H1 (cell line): Measurements from ENCODE around the gene ACTL10. TPM values are rescaled to one million over a fixed set of nuclear protein-coding genes. Genes with fewer than 3 reads are reported as not detected.
"Not testable (repeated sequence)": the region's sequence is repeated elsewhere in the genome, so short reads cannot be mapped to it uniquely, and the experiment has no call there.

Experiments
- CTCF ChIA-PET: fragments of 300-600 bp; sonication (Branson Sonifier 250); formaldehyde crosslinking; loops from one replicate; lab custom pipeline; 2021; ENCODE audit not compliant: partially characterized antibody; lab: Charles Lee
- POLR2A ChIA-PET: fragments of 300-600 bp; sonication (Branson Sonifier 250); formaldehyde crosslinking; loops from one replicate; lab custom pipeline; 2021; ENCODE audit warnings: inconsistent platforms; ENCODE audit not compliant: partially characterized antibody; lab: Charles Lee
- DNase-seq, 2 experiments: peaks; one replicate each; pipeline versions ENCODE4 v3.0.0 to v3.0.0-alpha.2; 2010 to 2022; ENCODE audit warnings: low spot score in 2 of 2, low read depth in 1 of 2, mixed read lengths in 1 of 2
- FAIRE-seq: peaks from 2 replicates; lab custom pipeline; 2011; peaks lifted over from hg19 to GRCh38; lab: Jason Lieb, UNC
- H2AFZ ChIP-seq: 2 replicates; pipeline ENCODE4 v1.8.1; 2012; ENCODE audit warnings: low read length, inconsistent platforms
- H2AK5ac ChIP-seq: 2 replicates; pipeline ENCODE4 v1.6.1; 2013; ENCODE audit warnings: low read depth, low read length
- H2BK120ac ChIP-seq: replicated peaks from 2 replicates; pipeline ENCODE3; 2013; ENCODE audit warnings: low read depth, low read length, inconsistent platforms
- H2BK12ac ChIP-seq: 2 replicates; pipeline ENCODE4 v1.6.1; 2013; ENCODE audit warnings: low read depth, low read length
- H2BK15ac ChIP-seq: 2 replicates; pipeline ENCODE4 v1.6.1; 2013; ENCODE audit warnings: low read length
- H2BK20ac ChIP-seq: 2 replicates; pipeline ENCODE4 v1.6.1; 2013; ENCODE audit warnings: low read length
- H2BK5ac ChIP-seq: 2 replicates; pipeline ENCODE4 v1.6.1; 2013; ENCODE audit warnings: low read depth, low read length
- H3K14ac ChIP-seq: 2 replicates; pipeline ENCODE4 v1.6.1; 2013; ENCODE audit warnings: inconsistent platforms; ENCODE audit not compliant: insufficient read length
- H3K18ac ChIP-seq: 2 replicates; pipeline ENCODE4 v1.6.1; 2013; ENCODE audit warnings: low read length; ENCODE audit errors: extremely low read depth
- H3K23ac ChIP-seq: 2 replicates; pipeline ENCODE4 v1.6.1; 2013; ENCODE audit warnings: inconsistent platforms; ENCODE audit not compliant: insufficient read length
- H3K23me2 ChIP-seq: 2 replicates; pipeline ENCODE4 v1.6.1; 2013; ENCODE audit warnings: low read depth, low read length
- H3K27ac ChIP-seq: 2 replicates; pipeline ENCODE4 v1.6.1; 2011; ENCODE audit warnings: low read depth, low read length, inconsistent platforms
- H3K27me3 ChIP-seq, 4 experiments: replicated peaks in 1 of 4; 1 replicate in 1 of 4; 2 replicates in 3 of 4; pipeline versions ENCODE4 v1.6.1 to v1.8.1; 2011 to 2013; ENCODE audit warnings: low read length in 3 of 4, mild to moderate bottlenecking in 3 of 4, inconsistent platforms in 2 of 4, mixed read lengths in 2 of 4, moderate library complexity in 1 of 4; ENCODE audit not compliant: control insufficient read depth in 3 of 4, insufficient read depth in 3 of 4; ENCODE audit errors: extremely low read depth in 1 of 4
- H3K36me3 ChIP-seq, 4 experiments: 2 replicates each; pipeline versions ENCODE4 v1.6.1 to v1.8.1; 2011 to 2013; ENCODE audit warnings: mild to moderate bottlenecking in 4 of 4, low read length in 3 of 4, moderate library complexity in 2 of 4, control low read depth in 1 of 4, inconsistent platforms in 1 of 4; ENCODE audit not compliant: insufficient read depth in 4 of 4, control insufficient read depth in 2 of 4
- H3K4ac ChIP-seq: replicated peaks from 2 replicates; pipeline ENCODE3; 2013; ENCODE audit warnings: low read length, low read depth, mixed read lengths, inconsistent platforms; ENCODE audit not compliant: insufficient read length
- H3K4me1 ChIP-seq, 4 experiments: replicated peaks in 1 of 4; 1 replicate in 1 of 4; 2 replicates in 3 of 4; pipeline versions ENCODE4 v1.6.1 to v1.8.1; 2011 to 2013; ENCODE audit warnings: low read length in 3 of 4, inconsistent platforms in 2 of 4, mixed read lengths in 1 of 4; ENCODE audit not compliant: insufficient read depth in 4 of 4, control insufficient read depth in 3 of 4
- H3K4me2 ChIP-seq, 2 experiments: 2 replicates each; pipeline versions ENCODE4 v1.6.1 to v1.8.1; 2011 to 2013; ENCODE audit warnings: low read depth in 2 of 2, low read length in 2 of 2, control low read depth in 1 of 2, inconsistent platforms in 1 of 2, mild to moderate bottlenecking in 1 of 2; ENCODE audit not compliant: insufficient read depth in 1 of 2
- H3K4me3 ChIP-seq, 4 experiments: fragments of 200-600, 300-600 bp in 1 of 4; sonication (generic), shearing (Covaris generic), sonication (Bioruptor Twin) in 1 of 4; 2 replicates each; pipeline versions ENCODE4 v1.5.1 to v1.8.1; 2011 to 2016; ENCODE audit warnings: low read length in 4 of 4, low read depth in 3 of 4, control low read depth in 2 of 4, inconsistent platforms in 2 of 4, mild to moderate bottlenecking in 2 of 4, mixed read lengths in 1 of 4, moderate library complexity in 1 of 4; ENCODE audit not compliant: insufficient read depth in 2 of 4; ENCODE audit errors: extremely low read depth in 1 of 4
- H3K56ac ChIP-seq: replicated peaks from 2 replicates; pipeline ENCODE3; 2013; ENCODE audit warnings: low read depth, mild to moderate bottlenecking, mixed read lengths, low read length, inconsistent platforms; ENCODE audit not compliant: insufficient read length
- H3K79me1 ChIP-seq: 2 replicates; pipeline ENCODE4 v1.6.1; 2013; ENCODE audit warnings: low read depth, low read length, control low read depth
- H3K79me2 ChIP-seq, 2 experiments: 2 replicates each; pipeline versions ENCODE4 v1.6.1 to v1.8.1; 2012 to 2013; ENCODE audit warnings: low read length in 2 of 2, mild to moderate bottlenecking in 2 of 2, inconsistent platforms in 1 of 2; ENCODE audit not compliant: insufficient read depth in 2 of 2, control insufficient read depth in 1 of 2
- H3K9ac ChIP-seq, 4 experiments: replicated peaks in 1 of 4; 1 replicate in 1 of 4; 2 replicates in 3 of 4; pipeline versions ENCODE4 v1.6.1 to v1.8.1; 2011 to 2013; ENCODE audit warnings: low read depth in 3 of 4, low read length in 3 of 4, control low read depth in 2 of 4, mild to moderate bottlenecking in 2 of 4, moderate library complexity in 2 of 4, inconsistent platforms in 1 of 4; ENCODE audit errors: extremely low read depth in 1 of 4
- H3K9me3 ChIP-seq, 2 experiments: 2 replicates each; pipeline versions ENCODE4 v1.6.1 to v1.8.1; 2012 to 2013; ENCODE audit warnings: mild to moderate bottlenecking in 2 of 2, moderate library complexity in 2 of 2, control low read depth in 1 of 2, inconsistent platforms in 1 of 2, low read depth in 1 of 2, low read length in 1 of 2, mixed read lengths in 1 of 2; ENCODE audit not compliant: insufficient read depth in 2 of 2
- H4K20me1 ChIP-seq, 2 experiments: replicated peaks in 1 of 2; 2 replicates each; pipeline versions ENCODE3 to v1.8.1; 2011 to 2013; ENCODE audit warnings: inconsistent platforms in 2 of 2, low read length in 2 of 2, mild to moderate bottlenecking in 1 of 2; ENCODE audit not compliant: insufficient read depth in 2 of 2, control insufficient read depth in 1 of 2
- H4K5ac ChIP-seq: 2 replicates; pipeline ENCODE4 v1.6.1; 2013; ENCODE audit warnings: low read length, low read depth, mixed read lengths, inconsistent platforms; ENCODE audit not compliant: insufficient read length
- H4K8ac ChIP-seq: 2 replicates; pipeline ENCODE4 v1.8.0; 2013; ENCODE audit warnings: mild to moderate bottlenecking, moderate library complexity, low read length, inconsistent platforms; ENCODE audit not compliant: insufficient read depth; ENCODE audit errors: extremely low read depth
- H4K91ac ChIP-seq: replicated peaks from 2 replicates; pipeline ENCODE3; 2013; ENCODE audit warnings: low read length, mixed read lengths, inconsistent platforms; ENCODE audit not compliant: insufficient read length
- WGBS, 2 experiments: shearing (Covaris generic) in 1 of 2; methylation state at CpG; one replicate each; pipeline versions ENCODE4 v1.1.6 to v1.1.7; 2013 to 2015; ENCODE audit warnings: low lambda C conversion rate in 2 of 2, mixed read lengths in 2 of 2, inconsistent platforms in 1 of 2, low coverage in 1 of 2, missing lambda C conversion rate in 1 of 2; ENCODE audit not compliant: insufficient replicate concordance in 2 of 2, insufficient coverage in 1 of 2, insufficient read length in 1 of 2; ENCODE audit errors: extremely low coverage in 1 of 2, missing lambda C conversion rate in 1 of 2; 5-methylcytosine and 5-hydroxymethylcytosine counted together
- polyA plus RNA-seq, 7 experiments: library from polyadenylated mRNA; depleted of rRNA in 3 of 7; stranded (reverse) in 5 of 7; unstranded in 2 of 7; fragments of >200 nt in 5 of 7; fragments of 200-250 nt in 2 of 7; gene quantifications; 1 replicate in 5 of 7; 2 replicates in 1 of 7; 4 replicates in 1 of 7; pipeline versions ENCODE4 v1.2.1 to v1.2.3, GENCODE V29; 2011 to 2013; ENCODE audit warnings: missing spikeins in 2 of 7, mixed read lengths in 2 of 7
- total RNA-seq: library from RNA; stranded (reverse); fragmentation: NEBNext Ultra II Directional; extraction: Animal tissue kit (Norgen Biotek cat#: 25700); gene quantifications from 2 replicates; pipeline ENCODE4 v1.2.1, GENCODE V29; 2021

ACTL10 gene
- total and polyA plus RNA-seq, 2 of the 8 experiments (the other 6 are each of a cell fraction or from before 2014, with no cell fraction given): 0.26 TPM; not detected in 1

GRCh38 chr20:33698966-33699365 lies 32.2 kb downstream of the ACTL10 start:
- H3K9ac ChIP-seq, H3K23ac ChIP-seq, H2BK12ac ChIP-seq, H2BK5ac ChIP-seq, H2BK20ac ChIP-seq, H3K4ac ChIP-seq, FAIRE-seq, H2BK15ac ChIP-seq, H3K14ac ChIP-seq, CTCF ChIA-PET, H3K23me2 ChIP-seq, H2BK120ac ChIP-seq, H4K8ac ChIP-seq, H3K27me3 ChIP-seq, POLR2A ChIA-PET, H4K91ac ChIP-seq, H3K36me3 ChIP-seq, H3K56ac ChIP-seq, H3K27ac ChIP-seq, H3K79me1 ChIP-seq, DNase-seq, H2AFZ ChIP-seq, H4K5ac ChIP-seq, H3K4me1 ChIP-seq, H3K18ac ChIP-seq, H2AK5ac ChIP-seq, H3K79me2 ChIP-seq, H3K4me3 ChIP-seq, H3K4me2 ChIP-seq, H4K20me1 ChIP-seq: not testable (repeated sequence)
- 88% methylated on average over 8 of the region's 27 CpGs; no CpG with 5 or more reads in 1 of the 2 experiments for WGBS, 2 experiments
- peaks cover 5 to 29% of the 10 kb centered on the region in 2 experiments; a peak in 2 of 4 replicates for H3K9me3 ChIP-seq
